Esophagus squamous epithelium (tissue), 4 donors: ENCODE data around the gene MBD2.
"Not testable (repeated sequence)": the region's sequence is repeated elsewhere in the genome, so short reads cannot be mapped to it uniquely, and the experiment has no call there.

Source experiments
- POLR2A ChIP-seq, 4 donors: fragments of 450-650 bp; IDR thresholded peaks; one replicate each; pipeline ENCODE4 v1.6.1; 2017; ENCODE audit warnings: antibody characterized with exemption in 4 of 4, mild to moderate bottlenecking in 4 of 4, moderate library complexity in 3 of 4
- TF ChIP-seq, protein P1 (sequence below), 6 experiments: fragments of 450-650 bp in 4 of 6; fragments of 200-600 bp in 2 of 6; sonication (generic) in 2 of 6; IDR thresholded peaks; one replicate each; pipeline ENCODE4 v1.5.1; 2016 to 2019; ENCODE audit warnings: antibody characterized with exemption in 6 of 6, mild to moderate bottlenecking in 4 of 6, moderate library complexity in 4 of 6

DNA sequence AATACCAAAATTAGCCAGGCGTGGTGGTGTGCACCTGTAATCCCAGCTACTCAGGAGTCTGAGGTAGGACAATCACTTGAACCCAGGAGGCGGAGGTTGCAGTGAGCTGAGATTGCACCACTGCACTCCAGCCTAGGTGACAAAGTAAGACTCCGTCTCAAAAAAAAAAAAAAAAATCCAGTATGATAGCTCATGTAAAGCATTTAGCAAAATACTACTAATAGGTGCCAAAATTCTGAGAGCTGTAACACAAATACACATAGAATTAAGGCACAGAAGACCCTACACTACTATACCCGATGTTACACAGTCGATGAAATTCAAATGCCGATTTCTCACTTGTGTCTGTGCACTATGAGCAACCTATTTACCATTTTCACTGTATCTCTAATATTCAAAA lies 5.7 kb downstream of the MBD2 start:
- TF ChIP-seq, protein P1, sequence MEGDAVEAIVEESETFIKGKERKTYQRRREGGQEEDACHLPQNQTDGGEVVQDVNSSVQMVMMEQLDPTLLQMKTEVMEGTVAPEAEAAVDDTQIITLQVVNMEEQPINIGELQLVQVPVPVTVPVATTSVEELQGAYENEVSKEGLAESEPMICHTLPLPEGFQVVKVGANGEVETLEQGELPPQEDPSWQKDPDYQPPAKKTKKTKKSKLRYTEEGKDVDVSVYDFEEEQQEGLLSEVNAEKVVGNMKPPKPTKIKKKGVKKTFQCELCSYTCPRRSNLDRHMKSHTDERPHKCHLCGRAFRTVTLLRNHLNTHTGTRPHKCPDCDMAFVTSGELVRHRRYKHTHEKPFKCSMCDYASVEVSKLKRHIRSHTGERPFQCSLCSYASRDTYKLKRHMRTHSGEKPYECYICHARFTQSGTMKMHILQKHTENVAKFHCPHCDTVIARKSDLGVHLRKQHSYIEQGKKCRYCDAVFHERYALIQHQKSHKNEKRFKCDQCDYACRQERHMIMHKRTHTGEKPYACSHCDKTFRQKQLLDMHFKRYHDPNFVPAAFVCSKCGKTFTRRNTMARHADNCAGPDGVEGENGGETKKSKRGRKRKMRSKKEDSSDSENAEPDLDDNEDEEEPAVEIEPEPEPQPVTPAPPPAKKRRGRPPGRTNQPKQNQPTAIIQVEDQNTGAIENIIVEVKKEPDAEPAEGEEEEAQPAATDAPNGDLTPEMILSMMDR (IDR thresholded peaks at IDR 0.05): not testable (repeated sequence)
- TF ChIP-seq POLR2A (IDR thresholded peaks at IDR 0.05): not testable (repeated sequence)
